SK-N-SH treated with all-trans-retinoic acid at 6 μM for 48 hours (cell line): Measurements from ENCODE around the gene PYGM.

Source experiments
- ATAC-seq: fragments of 200-7000 bp; cut with Tn5 transposase; 3 replicates; pipeline ENCODE4 v1.9.1; 2020; ENCODE audit warnings: mild to moderate bottlenecking, moderate library complexity
- CREB5 ChIP-seq: fragments of 250-450 bp; sonication (Bioruptor Pico); IDR thresholded peaks from 2 replicates; pipeline ENCODE4 v1.5.1; 2020; ENCODE audit warnings: low read depth, mild to moderate bottlenecking, moderate library complexity
- CSRNP3 ChIP-seq: fragments of 250-450 bp; sonication (Bioruptor Pico); IDR thresholded peaks from 2 replicates; pipeline ENCODE4 v1.5.1; 2021; ENCODE audit warnings: mild to moderate bottlenecking, moderate library complexity
- ESRRG ChIP-seq: fragments of 250-450 bp; sonication (Bioruptor Pico); IDR thresholded peaks from 2 replicates; pipeline ENCODE4 v1.6.1; 2021; ENCODE audit warnings: mild to moderate bottlenecking
- GLIS3 ChIP-seq: fragments of 250-450 bp; sonication (Bioruptor Pico); IDR thresholded peaks from 2 replicates; pipeline ENCODE4 v1.5.0; 2020; ENCODE audit warnings: mild to moderate bottlenecking, moderate library complexity
- ISL1 ChIP-seq: fragments of 250-450 bp; sonication (Bioruptor Pico); IDR thresholded peaks from 2 replicates; pipeline ENCODE4 v2.1.2; 2022; ENCODE audit warnings: mild to moderate bottlenecking, moderate library complexity
- OSR1 ChIP-seq: fragments of 250-450 bp; sonication (Bioruptor Pico); IDR thresholded peaks from 2 replicates; pipeline ENCODE4 v1.8.0; 2022; ENCODE audit warnings: moderate library complexity, mild to moderate bottlenecking, inconsistent platforms
- PATZ1 ChIP-seq: fragments of 250-450 bp; sonication (Bioruptor Pico); IDR thresholded peaks from 2 replicates; pipeline ENCODE4 v1.8.0; 2020; ENCODE audit warnings: mild to moderate bottlenecking, moderate library complexity, borderline replicate concordance
- POU6F1 ChIP-seq: fragments of 250-450 bp; sonication (Bioruptor Pico); IDR thresholded peaks from 2 replicates; pipeline ENCODE4 v1.8.0; 2021; ENCODE audit warnings: low read depth, mild to moderate bottlenecking, moderate library complexity, borderline replicate concordance
- PPARA ChIP-seq: fragments of 250-450 bp; sonication (Bioruptor Pico); IDR thresholded peaks from 2 replicates; pipeline ENCODE4 v1.5.0; 2020; ENCODE audit warnings: mild to moderate bottlenecking, borderline replicate concordance
- RARB ChIP-seq: fragments of 250-450 bp; sonication (Bioruptor Pico); IDR thresholded peaks from 2 replicates; pipeline ENCODE4 v1.8.0; 2021; ENCODE audit warnings: mild to moderate bottlenecking, moderate library complexity
- SNAI2 ChIP-seq: fragments of 250-450 bp; sonication (Bioruptor Pico); IDR thresholded peaks from 2 replicates; pipeline ENCODE4 v1.5.0; 2020; ENCODE audit warnings: mild to moderate bottlenecking, moderate library complexity
- TOX ChIP-seq: fragments of 250-450 bp; sonication (Bioruptor Pico); IDR thresholded peaks from 2 replicates; pipeline ENCODE4 v1.8.0; 2021; ENCODE audit warnings: mild to moderate bottlenecking, moderate library complexity, borderline replicate concordance
- TSHZ2 ChIP-seq: fragments of 250-450 bp; sonication (Bioruptor Pico); IDR thresholded peaks from 2 replicates; pipeline ENCODE4 v1.5.0; 2020; ENCODE audit warnings: mild to moderate bottlenecking, moderate library complexity
- ZFP3 ChIP-seq: fragments of 250-450 bp; sonication (Bioruptor Pico); IDR thresholded peaks from 2 replicates; pipeline ENCODE4 v1.5.0; 2020; ENCODE audit warnings: mild to moderate bottlenecking, moderate library complexity
- ZFP30 ChIP-seq: fragments of 450-650 bp; formaldehyde crosslinking; IDR thresholded peaks from 2 replicates; pipeline ENCODE4 v1.5.0; 2022; ENCODE audit warnings: mild to moderate bottlenecking, moderate library complexity
- ZNF70 ChIP-seq: fragments of 450-650 bp; formaldehyde crosslinking; IDR thresholded peaks from 2 replicates; pipeline ENCODE4 v1.5.0; 2020; ENCODE audit warnings: mild to moderate bottlenecking, moderate library complexity
- ZNF8 ChIP-seq: fragments of 450-650 bp; formaldehyde crosslinking; IDR thresholded peaks from 2 replicates; pipeline ENCODE4 v1.5.0; 2020; ENCODE audit warnings: mild to moderate bottlenecking, moderate library complexity

PYGM gene

GRCh38 chr11:64715110-64715509 is 44.7 kb downstream of the PYGM start:
- TF ChIP-seq ESRRG (CRISPR knock-in tag) (no peak), RARB (CRISPR knock-in tag) (no peak), PATZ1 (no peak), SNAI2 (no peak), CSRNP3 (CRISPR knock-in tag) (no peak), PPARA (CRISPR knock-in tag) (no peak), CREB5 (CRISPR knock-in tag) (no peak), ZFP3 (CRISPR knock-in tag) (no peak), TSHZ2 (no peak), GLIS3 (no peak), POU6F1 (no peak), ISL1 (CRISPR knock-in tag) (no peak), ZNF70 (CRISPR knock-in tag) (no peak)
- ATAC-seq = no peak

GRCh38 chr11:64714666-64715065 is 45.1 kb downstream of the PYGM start:
- no peak for ATAC-seq

More at GRCh38 chr11:64714666-64715065, 45.1 kb downstream of the PYGM start:
- no peak for TF ChIP-seq TOX (CRISPR knock-in tag)
- no peak for TF ChIP-seq ZFP3 (CRISPR knock-in tag)
- TF ChIP-seq SNAI2 = no peak
- no peak for TF ChIP-seq ESRRG (CRISPR knock-in tag)
- TF ChIP-seq ZNF8 (CRISPR knock-in tag) = no peak
- no peak for TF ChIP-seq PPARA (CRISPR knock-in tag)
- no peak for TF ChIP-seq ZFP30
- no peak for TF ChIP-seq TSHZ2
- no peak for TF ChIP-seq POU6F1
- TF ChIP-seq ISL1 (CRISPR knock-in tag) = no peak
- TF ChIP-seq OSR1 (CRISPR knock-in tag) = no peak
